NCI-H2171 treated with DMSO at 0.1 percent for 48 hours (cell line): Measurements from ENCODE around the gene HYAL3.
A peak's percentile ranks its signal among the peaks of the same experiment; 100 is the strongest.
"Not testable (repeated sequence)": the region's sequence is repeated elsewhere in the genome, so short reads cannot be mapped to it uniquely, and the experiment has no call there.

Source experiments
- DNase-seq: peaks from one replicate; lab custom pipeline; 2025; lab: John Stamatoyannopoulos, UW

The HYAL3 gene

DNA sequence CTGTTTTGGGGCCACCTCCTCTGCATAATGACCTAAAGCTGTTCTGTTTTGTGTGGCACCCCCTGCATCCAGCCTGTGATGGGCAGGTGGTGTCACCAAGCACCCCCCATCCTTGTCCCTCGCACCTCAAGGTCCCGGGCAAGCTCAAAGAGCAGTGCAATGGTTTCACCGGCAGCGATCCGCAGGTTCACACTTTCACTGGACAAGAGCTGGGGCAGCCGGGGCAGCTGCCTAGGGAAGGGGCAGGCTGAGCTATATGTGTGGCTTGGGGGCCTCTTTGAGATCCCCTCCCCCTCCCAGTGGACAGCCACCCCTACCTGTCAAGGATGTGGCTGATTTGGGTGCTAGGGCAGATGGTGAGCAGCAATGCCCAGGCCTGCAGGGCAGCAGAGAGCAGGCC, 10.1 kb downstream of the HYAL3 start:
- no peak for DNase-seq

DNA sequence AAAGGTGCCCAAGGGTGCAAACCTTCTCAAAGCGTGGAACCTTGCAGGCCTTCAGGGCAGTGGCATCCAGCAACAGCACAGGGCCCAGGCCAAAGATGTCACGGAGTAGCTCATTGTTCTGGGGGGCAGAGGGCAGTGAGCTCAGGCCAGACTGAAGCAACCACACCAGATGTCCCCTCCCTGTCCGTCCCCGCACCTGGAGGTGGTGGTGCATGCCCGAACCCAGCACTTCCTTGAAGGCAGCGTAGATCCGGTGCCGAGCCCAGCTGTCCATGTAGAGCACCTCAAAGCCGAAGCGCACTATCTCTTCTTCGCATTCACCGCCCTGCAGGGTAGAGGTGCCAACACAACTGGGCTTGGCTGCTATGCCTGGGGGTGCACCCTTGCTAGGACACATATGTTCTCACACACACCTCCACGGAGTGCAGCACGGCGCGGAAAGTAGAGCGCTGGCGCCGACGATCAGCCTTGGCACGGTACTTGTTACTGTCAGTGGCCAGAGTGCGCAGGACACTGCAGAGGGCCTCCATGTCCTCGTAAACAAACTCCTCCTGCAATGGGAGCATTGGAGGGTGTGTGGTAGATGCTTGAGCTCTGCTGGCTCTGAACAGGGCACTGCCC, 10.7 kb downstream of the HYAL3 start:
- DNase-seq, result no peak

DNA sequence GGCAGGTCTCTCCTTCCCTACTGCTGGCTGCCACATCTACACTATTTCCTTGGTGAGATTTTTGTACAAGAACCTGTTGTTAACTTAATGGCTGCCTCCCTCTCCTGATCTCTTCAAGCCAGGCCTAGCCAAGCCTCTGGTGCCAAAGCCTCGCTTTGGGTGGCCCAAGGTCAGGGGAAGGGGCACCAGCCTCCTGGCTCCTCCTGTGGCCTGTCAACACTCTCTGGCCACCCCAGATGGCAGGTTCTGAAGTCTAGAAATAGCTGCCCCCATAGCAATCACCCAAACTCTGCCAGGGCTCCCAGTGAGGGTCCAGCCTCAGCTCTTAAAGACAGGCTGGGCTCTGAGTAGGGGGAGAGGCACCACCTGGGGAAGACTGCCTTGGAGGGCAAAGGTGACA, 11.9 kb downstream of the HYAL3 start:
- DNase-seq, result no peak

DNA sequence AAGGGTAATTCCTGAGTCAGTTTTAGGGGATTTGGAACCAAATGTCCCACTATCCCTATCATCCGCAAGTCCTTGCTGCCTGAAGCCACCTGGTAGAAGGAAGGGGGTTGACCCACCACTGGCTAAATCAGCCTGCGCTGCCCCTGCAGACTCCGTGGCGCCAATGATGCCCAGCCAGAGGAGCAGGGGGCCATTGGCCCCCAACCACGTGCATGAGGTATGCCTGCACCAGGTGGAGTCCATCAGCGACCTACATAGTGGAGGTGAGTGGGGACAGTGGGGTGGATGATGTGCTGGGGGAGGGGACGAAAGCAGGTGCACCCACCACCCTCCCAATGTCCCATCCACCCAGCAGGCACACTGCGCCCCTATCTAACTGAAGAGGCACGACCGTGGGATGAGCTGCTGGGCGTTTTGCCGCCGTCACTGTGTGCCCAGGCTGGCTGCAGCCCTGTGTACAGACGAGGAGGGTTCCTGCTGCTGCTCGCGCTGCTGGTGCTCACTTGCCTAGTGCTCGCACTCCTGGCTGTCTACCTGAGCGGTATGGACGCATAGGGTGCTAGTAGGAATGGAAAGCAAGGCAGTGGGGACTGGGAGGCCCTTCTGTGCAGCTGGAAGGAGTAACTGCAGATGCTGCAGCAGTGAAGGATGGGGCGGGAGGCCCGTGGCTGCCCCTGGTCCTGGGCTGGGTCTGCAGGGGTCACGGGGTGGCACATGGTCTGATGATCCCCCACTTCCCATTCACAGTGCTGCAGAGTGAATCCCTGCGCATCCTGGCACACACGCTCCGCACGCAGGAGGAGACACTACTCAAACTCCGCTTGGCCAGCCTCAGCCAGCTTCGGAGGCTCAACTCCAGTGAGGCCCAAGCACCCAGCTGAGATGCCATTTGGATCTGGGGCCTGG, 12.6 kb downstream of the HYAL3 start:
- DNase-seq, result no peak

DNA sequence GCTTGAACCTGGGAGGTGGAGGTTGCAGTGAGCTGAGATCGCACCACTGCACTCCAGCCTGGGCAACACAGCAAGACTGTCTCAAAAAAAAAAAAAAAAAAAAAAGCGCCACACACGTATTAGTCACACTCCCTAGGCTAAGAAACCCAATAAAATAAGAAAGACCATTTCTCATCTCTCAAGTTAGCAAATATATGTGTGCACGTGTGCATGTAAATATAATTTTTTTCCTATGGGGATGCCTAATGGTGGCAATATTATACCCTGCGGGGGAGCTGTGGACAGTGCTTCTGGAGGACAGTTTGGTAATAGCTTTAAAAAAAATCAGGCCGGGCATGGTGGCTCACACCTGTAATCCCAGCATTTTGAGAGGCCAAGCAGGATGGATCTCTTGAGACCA, 15.1 kb downstream of the HYAL3 start:
- not testable (repeated sequence) for DNase-seq

DNA sequence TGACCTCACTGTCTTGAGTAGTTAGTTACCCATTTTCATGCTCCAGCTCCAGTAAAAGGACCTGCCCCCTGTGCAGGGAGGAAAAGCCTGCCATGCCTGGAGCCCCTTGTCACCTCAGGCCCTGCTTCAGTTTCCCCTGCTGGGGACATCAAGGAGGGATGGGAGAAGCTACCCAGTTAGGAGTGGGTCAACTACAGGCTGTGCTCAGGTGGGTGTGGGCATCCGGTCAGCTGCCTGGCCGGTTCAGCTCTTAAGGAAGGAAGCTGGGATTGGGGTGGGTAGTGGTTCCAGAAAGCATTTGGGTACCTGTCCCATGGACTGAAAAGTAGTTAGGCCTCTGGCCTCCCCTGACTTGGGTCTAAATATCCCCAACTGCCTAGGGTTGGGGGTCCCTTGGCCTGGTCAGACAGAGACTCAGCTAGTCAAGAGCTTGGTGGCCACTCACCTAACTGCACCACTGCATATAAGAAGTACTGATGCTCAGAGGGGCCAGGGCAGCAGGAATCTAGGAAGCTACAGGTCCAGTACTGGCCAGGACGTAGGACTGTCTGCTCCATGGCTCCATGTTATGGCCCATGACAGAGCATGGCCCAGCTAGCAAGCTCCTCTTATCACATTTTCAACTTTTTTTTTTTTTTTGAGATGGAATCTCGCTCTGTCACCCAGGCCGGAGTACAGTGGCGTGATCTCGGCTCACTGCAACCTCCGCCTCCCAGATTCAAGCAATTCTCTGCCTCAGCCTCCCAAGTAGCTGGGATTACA, 19.8 kb downstream of the HYAL3 start:
- DNase-seq, result no peak

DNA sequence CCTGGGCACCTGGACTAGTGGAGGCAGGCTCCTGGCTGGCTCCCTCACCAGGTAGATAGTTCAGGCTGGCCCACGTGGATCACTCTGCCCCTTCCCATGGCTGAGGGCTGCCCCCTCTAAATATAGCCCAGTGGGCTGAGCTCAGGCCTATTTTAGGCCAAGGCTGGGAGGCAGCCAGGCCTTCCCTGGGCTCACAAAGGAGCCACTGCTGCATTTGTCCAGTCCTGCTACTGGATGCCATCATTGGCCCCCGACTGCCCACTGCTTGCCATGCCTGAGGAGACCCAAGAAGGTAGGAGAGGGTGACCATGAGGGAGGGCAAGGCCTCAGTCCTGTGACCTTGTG, 20.4 kb downstream of the HYAL3 start, which contains the start of gene LSMEM2:
Gene LSMEM2, plus strand, starts transcription at position 208 of the 345 bp plus-strand sequence. Its CDS starts 27 bp downstream, at position 235.
- no peak for DNase-seq

DNA sequence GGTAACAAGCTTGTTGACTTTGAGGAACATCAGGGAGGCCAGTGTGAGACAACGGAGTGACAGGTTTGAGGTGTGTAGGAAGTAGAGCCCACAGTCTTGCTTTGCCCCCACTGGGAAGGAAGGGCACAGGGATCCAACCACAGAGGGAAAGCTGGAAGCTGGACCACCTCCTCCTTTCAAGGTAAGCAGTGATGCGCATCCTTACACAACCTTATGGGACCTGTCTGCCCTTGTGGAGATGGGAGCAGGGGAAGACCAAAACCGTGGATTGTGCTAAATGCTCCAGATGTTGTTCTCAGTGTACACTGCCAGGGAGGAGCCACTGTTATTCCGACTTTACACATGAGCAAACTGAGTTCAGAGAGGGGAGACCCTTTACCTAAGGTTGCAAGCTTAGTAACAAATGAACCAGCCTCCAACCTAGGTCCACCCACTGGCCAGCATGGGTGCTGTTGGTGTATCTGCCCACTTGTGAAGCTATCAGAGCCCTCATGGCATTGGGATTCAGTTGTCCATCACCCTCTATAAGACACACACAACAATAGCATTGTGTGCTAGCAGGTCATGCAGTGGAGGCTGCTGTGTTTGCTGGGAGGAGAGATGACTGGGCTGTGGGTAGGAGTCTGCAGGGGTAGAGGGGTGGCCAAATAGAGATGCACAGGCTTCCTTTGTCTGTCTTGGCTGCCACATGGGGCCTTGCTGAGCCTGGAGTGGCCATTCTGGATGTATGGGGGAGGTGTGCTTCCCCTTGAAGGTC, 20.9 kb downstream of the HYAL3 start:
- DNase-seq, result no peak

DNA sequence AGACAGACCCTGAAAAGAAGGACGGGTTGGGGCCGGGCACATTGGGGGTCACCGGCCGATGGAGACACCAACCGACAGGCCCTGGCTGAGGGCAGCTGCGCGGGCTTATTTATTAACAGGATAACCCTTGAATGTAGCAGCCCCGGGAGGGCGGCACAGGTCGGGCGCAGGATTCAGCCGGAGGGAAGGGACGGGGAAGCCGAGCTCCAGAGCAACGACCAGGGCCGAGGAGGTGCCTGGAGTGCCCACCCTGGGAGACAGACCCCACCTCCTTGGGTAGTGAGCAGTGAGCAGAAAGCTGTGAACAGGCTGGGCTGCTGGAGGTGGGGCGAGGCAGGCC, 22.5 kb downstream of the HYAL3 start:
- no peak for DNase-seq

DNA sequence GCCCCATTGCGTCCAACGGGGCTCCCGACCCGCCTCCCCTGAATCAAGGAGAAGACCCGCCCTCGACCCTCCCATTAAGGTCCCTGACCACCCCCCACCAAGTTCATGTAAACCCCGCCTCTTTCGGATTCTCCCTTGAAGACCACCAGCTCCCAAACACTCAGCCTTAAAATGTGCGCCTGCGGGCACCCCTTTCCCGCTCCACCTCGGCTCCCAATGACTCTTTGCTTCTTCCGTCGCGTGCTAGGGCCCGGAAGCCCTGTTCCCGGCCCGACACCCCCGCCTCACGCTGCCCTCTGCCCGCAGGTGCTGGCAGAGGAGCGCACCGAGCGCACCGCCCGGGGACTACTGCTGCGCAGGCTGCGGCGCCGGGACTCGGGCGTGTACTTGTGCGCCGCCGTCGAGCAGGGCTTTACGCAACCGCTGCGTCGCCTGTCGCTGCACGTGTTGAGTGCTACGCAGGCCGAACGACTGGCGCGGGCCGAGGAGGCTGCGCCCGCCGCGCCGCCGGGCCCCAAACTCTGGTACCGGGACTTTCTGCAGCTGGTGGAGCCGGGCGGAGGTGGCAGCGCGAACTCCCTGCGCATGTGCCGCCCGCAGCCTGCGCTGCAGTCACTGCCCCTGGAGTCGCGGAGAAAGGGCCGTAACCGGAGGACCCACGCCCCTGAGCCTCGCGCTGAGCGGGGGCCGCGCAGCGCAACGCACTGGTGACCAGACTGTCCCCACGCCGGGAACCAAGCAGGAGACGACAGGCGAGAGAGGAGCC, 23.0 kb downstream of the HYAL3 start:
- no peak for DNase-seq

DNA sequence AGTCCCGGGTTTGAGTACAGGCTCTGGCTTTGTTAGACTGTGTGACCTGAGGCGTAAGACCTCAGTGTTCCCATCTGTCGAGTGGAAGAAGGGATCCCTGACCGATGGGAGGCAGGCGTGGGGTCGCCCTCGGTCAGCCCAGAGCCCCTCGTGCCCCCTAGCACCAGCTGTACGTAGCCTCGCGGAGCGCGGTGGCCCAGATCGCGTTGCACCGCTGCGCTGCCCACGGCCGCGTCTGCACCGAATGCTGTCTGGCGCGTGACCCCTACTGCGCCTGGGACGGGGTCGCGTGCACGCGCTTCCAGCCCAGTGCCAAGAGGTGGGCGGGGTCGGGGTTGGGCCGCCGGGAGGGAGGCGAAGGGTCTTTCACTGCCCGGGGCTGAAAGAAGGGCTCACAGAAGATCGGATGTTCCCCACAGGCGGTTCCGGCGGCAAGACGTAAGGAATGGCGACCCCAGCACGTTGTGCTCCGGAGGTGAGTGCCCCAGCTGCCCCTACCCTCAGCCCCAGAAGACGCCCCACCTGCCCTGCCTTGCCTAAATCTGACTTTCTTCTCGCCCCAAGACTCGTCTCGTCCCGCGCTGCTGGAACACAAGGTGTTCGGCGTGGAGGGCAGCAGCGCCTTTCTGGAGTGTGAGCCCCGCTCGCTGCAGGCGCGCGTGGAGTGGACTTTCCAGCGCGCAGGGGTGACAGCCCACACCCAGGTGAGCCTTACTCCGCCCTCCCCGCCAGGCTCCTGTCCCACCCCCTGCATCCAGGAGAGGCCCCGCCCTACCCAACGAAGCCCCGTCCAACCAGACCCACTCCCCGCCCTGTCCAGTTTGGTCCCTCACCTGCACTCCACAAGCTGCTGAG, 23.8 kb downstream of the HYAL3 start:
- DNase-seq, result no peak

DNA sequence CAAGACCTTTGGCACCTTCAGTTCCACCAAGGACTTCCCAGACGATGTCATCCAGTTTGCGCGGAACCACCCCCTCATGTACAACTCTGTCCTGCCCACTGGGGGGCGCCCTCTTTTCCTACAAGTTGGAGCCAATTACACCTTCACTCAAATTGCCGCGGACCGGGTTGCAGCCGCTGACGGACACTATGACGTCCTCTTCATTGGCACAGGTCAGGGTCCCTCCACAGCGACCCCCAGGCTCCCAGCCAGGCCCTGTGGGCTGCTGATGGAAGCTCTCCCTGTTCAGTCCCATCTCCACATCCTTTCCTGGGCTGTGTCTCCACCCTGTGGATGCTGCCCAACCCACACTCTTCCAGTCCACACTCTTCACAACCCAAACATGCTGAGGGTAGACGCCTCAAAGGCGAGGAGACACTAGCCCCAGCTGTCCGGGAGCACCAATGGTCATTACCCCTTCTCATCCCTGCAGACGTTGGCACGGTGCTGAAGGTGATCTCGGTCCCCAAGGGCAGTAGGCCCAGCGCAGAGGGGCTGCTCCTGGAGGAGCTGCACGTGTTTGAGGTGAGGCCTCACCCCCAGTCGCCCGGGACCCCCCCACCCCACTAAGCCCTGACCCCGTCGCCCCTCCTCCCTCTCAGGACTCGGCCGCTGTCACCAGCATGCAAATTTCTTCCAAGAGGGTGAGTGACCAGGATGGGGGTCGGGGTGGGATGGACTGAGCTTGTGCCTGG, 24.7 kb downstream of the HYAL3 start:
- peak; percentile 15 for DNase-seq

DNA sequence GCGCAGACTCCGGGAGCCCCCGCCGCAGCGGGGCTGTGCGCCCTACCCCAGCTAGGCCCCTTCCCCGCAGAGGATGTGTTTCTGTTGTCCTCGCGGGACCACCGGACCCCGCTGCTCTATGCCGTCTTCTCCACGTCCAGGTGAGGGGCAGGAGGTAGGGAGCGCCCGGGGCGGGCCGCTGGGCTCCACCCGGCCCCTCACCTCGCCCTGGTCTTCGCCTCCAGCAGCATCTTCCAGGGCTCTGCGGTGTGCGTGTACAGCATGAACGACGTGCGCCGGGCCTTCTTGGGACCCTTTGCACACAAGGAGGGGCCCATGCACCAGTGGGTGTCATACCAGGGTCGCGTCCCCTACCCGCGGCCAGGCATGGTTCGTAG, 25.5 kb downstream of the HYAL3 start:
- DNase-seq, result no peak

DNA sequence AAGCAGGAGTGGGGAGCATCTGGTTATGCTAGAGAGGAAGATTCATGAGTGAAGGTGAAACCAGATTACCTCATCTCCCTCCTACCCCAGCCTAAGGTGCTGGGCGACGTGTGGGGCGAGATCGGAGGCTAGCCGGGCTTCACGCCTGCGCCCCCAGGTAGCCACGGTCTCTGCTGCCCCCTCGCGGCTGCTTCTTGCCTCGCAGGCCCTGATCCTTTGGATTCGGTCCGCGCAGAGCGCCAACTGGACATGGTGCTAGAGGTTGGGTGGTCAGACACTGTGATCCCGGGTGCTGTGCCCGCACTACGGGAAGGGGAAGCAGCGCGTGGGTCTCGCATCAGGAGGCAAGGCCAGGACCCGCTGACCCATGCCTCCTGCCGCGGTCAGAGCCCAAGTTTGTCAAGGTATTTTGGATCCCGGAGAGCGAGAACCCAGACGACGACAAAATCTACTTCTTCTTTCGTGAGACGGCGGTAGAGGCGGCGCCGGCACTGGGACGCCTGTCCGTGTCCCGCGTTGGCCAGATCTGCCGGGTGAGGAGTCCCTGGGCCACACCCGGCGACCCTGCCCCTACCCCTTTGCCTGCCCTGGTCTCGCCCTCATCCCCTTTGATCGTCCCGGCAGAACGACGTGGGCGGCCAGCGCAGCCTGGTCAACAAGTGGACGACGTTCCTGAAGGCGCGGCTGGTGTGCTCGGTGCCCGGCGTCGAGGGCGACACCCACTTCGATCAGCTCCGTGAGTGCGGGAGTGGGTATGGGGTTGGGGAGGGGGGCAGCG, 26.1 kb downstream of the HYAL3 start:
- peak; percentile 60 for DNase-seq

DNA sequence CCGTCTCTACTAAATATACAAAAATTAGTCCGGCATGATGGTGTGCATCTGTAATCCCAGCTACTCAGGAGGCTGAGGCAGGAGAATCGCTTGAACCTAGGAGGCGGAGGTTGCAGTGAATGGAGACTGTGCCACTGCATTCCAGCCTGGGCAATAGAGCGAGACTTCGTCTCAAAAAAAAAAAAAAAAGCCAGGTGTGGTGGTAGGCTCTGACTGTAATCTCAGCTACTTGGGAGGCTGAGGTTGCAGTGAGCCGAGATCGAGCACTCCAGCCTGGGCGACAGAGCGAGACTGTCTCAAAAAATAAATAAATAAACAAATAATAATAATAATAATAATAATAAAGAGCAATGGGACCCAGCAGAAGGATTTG, 26.7 kb downstream of the HYAL3 start:
- DNase-seq, result not testable (repeated sequence)

DNA sequence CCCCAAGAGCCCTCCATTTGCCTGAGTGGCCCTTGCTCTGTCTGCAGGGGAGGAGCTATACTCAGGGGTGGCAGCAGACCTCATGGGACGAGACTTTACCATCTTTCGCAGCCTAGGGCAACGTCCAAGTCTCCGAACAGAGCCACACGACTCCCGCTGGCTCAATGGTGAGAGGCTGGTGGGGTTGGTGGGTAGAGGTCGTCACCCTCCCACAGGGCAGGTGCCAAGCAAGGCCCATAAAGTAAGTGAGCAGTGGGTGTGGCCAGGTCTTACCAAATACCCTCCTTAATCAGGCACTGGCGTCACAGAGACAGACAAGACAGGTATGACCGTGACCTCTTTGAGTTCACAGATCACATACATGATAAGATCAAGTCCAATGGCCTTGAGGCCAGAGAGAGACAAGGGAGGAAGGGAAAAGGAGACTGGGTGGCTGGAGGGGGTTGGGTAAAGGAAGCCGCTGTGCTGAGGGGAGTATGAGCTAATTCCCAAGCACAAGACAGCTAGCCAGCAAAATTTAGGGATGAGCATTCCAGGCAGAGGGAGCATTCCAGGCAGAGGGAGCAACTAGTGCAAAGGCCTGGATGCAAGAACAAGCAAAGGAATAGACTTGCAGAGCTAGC, 27.8 kb downstream of the HYAL3 start:
- DNase-seq, result no peak

DNA sequence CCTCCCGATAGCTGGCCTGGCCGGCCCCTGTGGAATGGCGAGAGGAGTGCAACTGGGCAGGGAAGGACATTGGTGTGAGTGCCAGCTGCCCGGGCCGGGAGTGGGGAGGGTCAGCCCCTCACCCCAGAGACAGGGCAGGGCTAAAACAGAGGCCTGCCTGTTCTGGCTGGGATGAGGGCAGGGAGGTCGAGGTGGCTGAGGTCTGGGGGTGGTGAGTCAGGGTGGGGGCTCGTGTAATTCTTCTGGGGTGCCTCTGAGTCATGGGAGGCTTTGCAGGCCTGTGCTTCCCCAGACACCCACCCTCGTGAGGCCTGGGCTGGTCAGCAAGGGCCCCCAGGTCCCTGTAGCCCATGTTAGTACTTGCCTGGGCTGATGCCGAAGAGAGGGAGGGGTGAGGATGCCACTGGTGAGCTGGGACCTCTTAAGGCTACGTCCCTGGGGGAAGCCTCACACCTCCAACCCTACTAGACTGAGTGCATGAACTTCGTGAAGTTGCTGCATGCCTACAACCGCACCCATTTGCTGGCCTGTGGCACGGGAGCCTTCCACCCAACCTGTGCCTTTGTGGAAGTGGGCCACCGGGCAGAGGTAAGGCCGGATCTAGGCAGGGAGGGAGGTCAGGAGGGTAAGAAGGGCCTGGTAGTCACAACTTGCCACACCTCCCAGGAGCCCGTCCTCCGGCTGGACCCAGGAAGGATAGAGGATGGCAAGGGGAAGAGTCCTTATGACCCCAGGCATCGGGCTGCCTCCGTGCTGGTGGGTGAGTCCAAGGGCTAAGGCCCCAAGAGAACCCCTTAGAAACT, 28.6 kb downstream of the HYAL3 start:
- DNase-seq, result no peak

DNA sequence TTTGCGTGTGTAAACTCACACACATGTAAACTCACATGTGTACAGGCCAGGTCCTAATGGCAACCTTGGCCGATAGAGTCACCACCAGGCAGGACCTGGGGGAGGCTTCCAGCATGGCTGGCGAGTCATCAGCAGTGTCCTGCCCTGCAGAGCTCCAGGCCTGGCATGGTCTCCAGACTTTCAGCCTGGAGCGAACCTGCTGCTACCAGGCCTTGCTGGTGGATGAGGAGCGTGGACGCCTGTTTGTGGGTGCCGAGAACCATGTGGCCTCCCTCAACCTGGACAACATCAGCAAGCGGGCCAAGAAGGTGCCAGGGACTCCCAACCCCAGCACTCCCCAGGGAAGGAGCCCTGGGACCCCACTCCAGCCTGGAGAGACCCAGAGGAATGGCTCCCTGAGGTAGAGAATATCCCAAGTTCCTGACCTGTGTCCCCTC, 29.2 kb downstream of the HYAL3 start:
- DNase-seq, result no peak
